ENCODE data around the gene FAM98C.

Gene FAM98C

GRCh38 chr19:38373907-38374331 lies 29.0 kb upstream of the FAM98C start:
- peak overlapping the region; percentile 78 for H3K4me3 ChIP-seq (replicated peaks; ENCODE audit: low read depth, low read length)
- no peak for DNase-seq (ENCODE audit: low read depth)
- TF ChIP-seq CTCF (IDR thresholded peaks at IDR 0.05; ENCODE audit: low read length, missing control alignments) = no peak

GRCh38 chr19:38374332-38375097 lies 28.4 kb upstream of the FAM98C start, which contains the start of gene PSMD8:
TSS of gene PSMD8 (plus strand) at chr19:38374571. CDS start at chr19:38374602, 31 bp downstream.
- peak; percentile 14 for TF ChIP-seq CTCF (IDR thresholded peaks at IDR 0.05; ENCODE audit: low read length, missing control alignments)
- H3K4me3 ChIP-seq (replicated peaks; ENCODE audit: low read depth, low read length) = peak within 1 kb of the TSS; percentile 78

GRCh38 chr19:38375098-38375493 lies 27.8 kb upstream of the FAM98C start:
- no peak for DNase-seq (ENCODE audit: low read depth)

More at GRCh38 chr19:38374332-38375097, 28.4 kb upstream of the FAM98C start, which contains the start of gene PSMD8:
- peak; percentile 98 for DNase-seq (ENCODE audit: low read depth)

GRCh38 chr19:38375748-38376147 lies 27.1 kb upstream of the FAM98C start:
- no peak for DNase-seq (ENCODE audit: low read depth)
- H3K4me3 ChIP-seq (replicated peaks; ENCODE audit: low read depth, low read length) = peak overlapping the region; percentile 78

More at GRCh38 chr19:38375098-38375493, 27.8 kb upstream of the FAM98C start:
- H3K4me3 ChIP-seq (replicated peaks; ENCODE audit: low read depth, low read length) = peak overlapping the region; percentile 78
- no peak for TF ChIP-seq CTCF (IDR thresholded peaks at IDR 0.05; ENCODE audit: low read length, missing control alignments)

GRCh38 chr19:38376576-38376975 lies 26.3 kb upstream of the FAM98C start:
- H3K4me3 ChIP-seq (replicated peaks; ENCODE audit: low read depth, low read length) = peak overlapping the region; percentile 78
- DNase-seq (ENCODE audit: low read depth) = no peak
- no peak for TF ChIP-seq CTCF (IDR thresholded peaks at IDR 0.05; ENCODE audit: low read length, missing control alignments)

More at GRCh38 chr19:38375748-38376147, 27.1 kb upstream of the FAM98C start:
- TF ChIP-seq CTCF (IDR thresholded peaks at IDR 0.05; ENCODE audit: low read length, missing control alignments) = no peak

GRCh38 chr19:38377052-38377451 lies 25.8 kb upstream of the FAM98C start:
- TF ChIP-seq CTCF (IDR thresholded peaks at IDR 0.05; ENCODE audit: low read length, missing control alignments) = no peak
- DNase-seq (ENCODE audit: low read depth) = no peak
- no peak overlapping the region for H3K4me3 ChIP-seq (replicated peaks; ENCODE audit: low read depth, low read length)

All from fibroblast of pulmonary artery (primary cell).